ENCODE data around the gene ZNF652.
A peak's percentile ranks its signal among the peaks of the same experiment; 100 is the strongest.
"Not testable (repeated sequence)": the region's sequence is repeated elsewhere in the genome, so short reads cannot be mapped to it uniquely, and the experiment has no call there.

Gene ZNF652

GRCh38 chr17:49261540-49261939 lies 100.5 kb downstream of the ZNF652 start:
- DNase-seq (ENCODE audit: low read depth) = not testable (repeated sequence)

- DNase-seq (ENCODE audit: low read depth) = no peak
These were observed 101.2 kb downstream of the ZNF652 start for GRCh38 chr17:49260817-49261291.

GRCh38 chr17:49260011-49260816 lies 101.8 kb downstream of the ZNF652 start:
- DNase-seq (ENCODE audit: low read depth) = peak; percentile 13

GRCh38 chr17:49259663-49260010 lies 102.4 kb downstream of the ZNF652 start:
- no peak for DNase-seq (ENCODE audit: low read depth)

GRCh38 chr17:49258394-49258793 lies 103.7 kb downstream of the ZNF652 start:
- no peak for DNase-seq (ENCODE audit: low read depth)

- no peak for DNase-seq (ENCODE audit: low read depth)
These were observed 106.9 kb downstream of the ZNF652 start for GRCh38 chr17:49255125-49255524.

GRCh38 chr17:49254066-49254465 lies 108.0 kb downstream of the ZNF652 start:
- DNase-seq (ENCODE audit: low read depth) = no peak

- DNase-seq (ENCODE audit: low read depth) = no peak
These were observed 109.8 kb downstream of the ZNF652 start for GRCh38 chr17:49252148-49252695.

- no peak for DNase-seq (ENCODE audit: low read depth)
These were observed 112.0 kb downstream of the ZNF652 start for GRCh38 chr17:49249890-49250522.

GRCh38 chr17:49249292-49249794 lies 112.7 kb downstream of the ZNF652 start:
- DNase-seq (ENCODE audit: low read depth) = no peak

GRCh38 chr17:49247944-49248343 lies 114.1 kb downstream of the ZNF652 start:
- no peak for DNase-seq (ENCODE audit: low read depth)

- DNase-seq (ENCODE audit: low read depth) = no peak
These were observed 117.2 kb downstream of the ZNF652 start for GRCh38 chr17:49244839-49245238.

Measured in T-helper 22 cell (primary cell).